DMS79 (cell line): Measurements from ENCODE around the gene COL7A1.

ENCODE experiments used
- DNase-seq: peaks from one replicate; lab custom pipeline; 2025; lab: John Stamatoyannopoulos, UW

Gene COL7A1

GRCh38 chr3:48619541-48620524 is 24.7 kb upstream of the COL7A1 start:
- no peak for DNase-seq

GRCh38 chr3:48617559-48617958 is 22.4 kb upstream of the COL7A1 start:
- DNase-seq, result no peak

- DNase-seq, result no peak
Measured at GRCh38 chr3:48614044-48614443, 18.9 kb upstream of the COL7A1 start.

- no peak for DNase-seq
Measured at GRCh38 chr3:48612309-48612708, 17.2 kb upstream of the COL7A1 start.

- DNase-seq, result peak; percentile 35
Measured at GRCh38 chr3:48609088-48610005, 14.2 kb upstream of the COL7A1 start, which contains the start of gene UQCRC1. UQCRC1 (minus strand) TSS chr3:48609646; CDS start chr3:48609620, 26 bp downstream.

- no peak for DNase-seq
Measured at GRCh38 chr3:48607519-48607918, 12.4 kb upstream of the COL7A1 start.

- no peak for DNase-seq
Measured at GRCh38 chr3:48601622-48601994, 6.5 kb upstream of the COL7A1 start.

GRCh38 chr3:48600711-48601621 is 5.8 kb upstream of the COL7A1 start:
- DNase-seq, result no peak

- no peak for DNase-seq
Measured at GRCh38 chr3:48599509-48600285, 4.6 kb upstream of the COL7A1 start.

- no peak for DNase-seq
Measured at GRCh38 chr3:48599077-48599501, 4.0 kb upstream of the COL7A1 start.

GRCh38 chr3:48598323-48599076 is 3.4 kb upstream of the COL7A1 start:
- DNase-seq, result no peak

- DNase-seq, result no peak
Measured at GRCh38 chr3:48597408-48597800, 2.3 kb upstream of the COL7A1 start.

GRCh38 chr3:48596676-48597407 is 1.7 kb upstream of the COL7A1 start:
- DNase-seq, result no peak

GRCh38 chr3:48596157-48596556 is 1.0 kb upstream of the COL7A1 start:
- DNase-seq, result no peak

- DNase-seq, result no peak
Measured at GRCh38 chr3:48595526-48596121, 495 bp upstream of the COL7A1 start.

GRCh38 chr3:48594417-48595049 is 596 bp downstream of the COL7A1 start:
- no peak for DNase-seq

GRCh38 chr3:48593337-48593736 is 1.8 kb downstream of the COL7A1 start:
- DNase-seq, result no peak

- DNase-seq, result no peak
Measured at GRCh38 chr3:48592519-48593087, 2.5 kb downstream of the COL7A1 start.
